ENCODE measurements around the gene CYBC1.

GRCh38 chr17:82463391-82463790 lies 12.8 kb upstream of the CYBC1 start:
- TF ChIP-seq BHLHE40 (IDR thresholded peaks at IDR 0.05; ENCODE audit: borderline replicate concordance): no peak
- TF ChIP-seq L3MBTL2 (conservative IDR thresholded peaks at IDR 0.05): no peak

Measured in HEK293T (cell line).